ENCODE measurements around the gene EFCAB6. TPM values are rescaled to one million over a fixed set of nuclear protein-coding genes. Genes with fewer than 3 reads are reported as not detected.

The EFCAB6 gene
- polyA plus RNA-seq, 4 donors: 0.34 to 1.9 TPM; not detected in 2

- no peaks in the 10 kb centered on the region for H3K36me3 ChIP-seq (ENCODE audit: control insufficient read depth in 3 of 3, insufficient read depth in 2 of 3, low read depth in 1 of 3, low read length in 3 of 3)
- 29 to 44% (median 37%) methylated on average over 2 of the region's 2 CpGs for WGBS, 3 donors
These were observed 291.5 kb downstream of the EFCAB6 start for GRCh38 chr22:43520632-43521039.

GRCh38 chr22:43516996-43517635 is 295.0 kb downstream of the EFCAB6 start:
- FAIRE-seq (no peak), DNase-seq (no peak)
- no peaks in the 10 kb centered on the region for H3K4me1 ChIP-seq (ENCODE audit: control insufficient read depth in 3 of 3, insufficient read depth in 2 of 3, low read depth in 1 of 3, low read length in 2 of 3)
- no peaks in the 10 kb centered on the region for H3K9me3 ChIP-seq (ENCODE audit: control insufficient read depth in 2 of 2, insufficient read depth in 1 of 2, low read depth in 1 of 2, low read length in 1 of 2)
- no peaks in the 10 kb centered on the region for H3K36me3 ChIP-seq (ENCODE audit: control insufficient read depth in 3 of 3, insufficient read depth in 2 of 3, low read depth in 1 of 3, low read length in 3 of 3)
- no peaks in the 10 kb centered on the region for H3K27me3 ChIP-seq (ENCODE audit: control insufficient read depth in 3 of 3, insufficient read depth in 3 of 3, low read length in 3 of 3)
- 78 to 89% (median 87%) methylated on average over 14 of the region's 14 CpGs for WGBS, 3 donors
- no peak overlapping the region for H3K4me3 ChIP-seq (ENCODE audit: low read depth in 1 of 3, low read length in 3 of 3)
- no peak overlapping the region for H3K27ac ChIP-seq (ENCODE audit: low read depth in 1 of 3, low read length in 2 of 3)

More at GRCh38 chr22:43520632-43521039, 291.5 kb downstream of the EFCAB6 start:
- no peak for DNase-seq
- H3K27ac ChIP-seq (ENCODE audit: low read depth in 1 of 3, low read length in 2 of 3): no peak overlapping the region
- no peak for FAIRE-seq
- no peaks in the 10 kb centered on the region for H3K4me1 ChIP-seq (ENCODE audit: control insufficient read depth in 3 of 3, insufficient read depth in 2 of 3, low read depth in 1 of 3, low read length in 2 of 3)
- H3K4me3 ChIP-seq (ENCODE audit: low read depth in 1 of 3, low read length in 3 of 3): no peak overlapping the region
- H3K9me3 ChIP-seq (ENCODE audit: control insufficient read depth in 2 of 2, insufficient read depth in 1 of 2, low read depth in 1 of 2, low read length in 1 of 2): no peaks in the 10 kb centered on the region
- H3K27me3 ChIP-seq (ENCODE audit: control insufficient read depth in 3 of 3, insufficient read depth in 3 of 3, low read length in 3 of 3): no peaks in the 10 kb centered on the region

GRCh38 chr22:43516386-43516785 is 295.7 kb downstream of the EFCAB6 start:
- no peak for DNase-seq

GRCh38 chr22:43515902-43516301 is 296.2 kb downstream of the EFCAB6 start:
- no peak overlapping the region for H3K4me3 ChIP-seq (ENCODE audit: low read depth in 1 of 3, low read length in 3 of 3)
- no peaks in the 10 kb centered on the region for H3K4me1 ChIP-seq (ENCODE audit: control insufficient read depth in 3 of 3, insufficient read depth in 2 of 3, low read depth in 1 of 3, low read length in 2 of 3)
- DNase-seq (no peak), FAIRE-seq (no peak)
- WGBS, 3 donors: 50 to 65% (median 52%) methylated on average over 13 of the region's 13 CpGs
- H3K9me3 ChIP-seq (ENCODE audit: control insufficient read depth in 2 of 2, insufficient read depth in 1 of 2, low read depth in 1 of 2, low read length in 1 of 2): no peaks in the 10 kb centered on the region
- H3K27me3 ChIP-seq (ENCODE audit: control insufficient read depth in 3 of 3, insufficient read depth in 3 of 3, low read length in 3 of 3): no peaks in the 10 kb centered on the region
- no peaks in the 10 kb centered on the region for H3K36me3 ChIP-seq (ENCODE audit: control insufficient read depth in 3 of 3, insufficient read depth in 2 of 3, low read depth in 1 of 3, low read length in 3 of 3)
- H3K27ac ChIP-seq (ENCODE audit: low read depth in 1 of 3, low read length in 2 of 3): no peak overlapping the region

More at GRCh38 chr22:43516386-43516785, 295.7 kb downstream of the EFCAB6 start:
- H3K27ac ChIP-seq (ENCODE audit: low read depth in 1 of 3, low read length in 2 of 3): no peak overlapping the region
- 66 to 78% (median 68%) methylated on average over 14 of the region's 14 CpGs for WGBS, 3 donors
- no peak for FAIRE-seq
- no peak overlapping the region for H3K4me3 ChIP-seq (ENCODE audit: low read depth in 1 of 3, low read length in 3 of 3)
- no peaks in the 10 kb centered on the region for H3K36me3 ChIP-seq (ENCODE audit: control insufficient read depth in 3 of 3, insufficient read depth in 2 of 3, low read depth in 1 of 3, low read length in 3 of 3)
- no peaks in the 10 kb centered on the region for H3K4me1 ChIP-seq (ENCODE audit: control insufficient read depth in 3 of 3, insufficient read depth in 2 of 3, low read depth in 1 of 3, low read length in 2 of 3)
- H3K9me3 ChIP-seq (ENCODE audit: control insufficient read depth in 2 of 2, insufficient read depth in 1 of 2, low read depth in 1 of 2, low read length in 1 of 2): no peaks in the 10 kb centered on the region
- no peaks in the 10 kb centered on the region for H3K27me3 ChIP-seq (ENCODE audit: control insufficient read depth in 3 of 3, insufficient read depth in 3 of 3, low read length in 3 of 3)

- H3K27ac ChIP-seq (ENCODE audit: low read depth in 1 of 3, low read length in 2 of 3): no peak overlapping the region
- H3K4me1 ChIP-seq (ENCODE audit: control insufficient read depth in 3 of 3, insufficient read depth in 2 of 3, low read depth in 1 of 3, low read length in 2 of 3): no peaks in the 10 kb centered on the region
- FAIRE-seq (no peak), DNase-seq (no peak)
- H3K9me3 ChIP-seq (ENCODE audit: control insufficient read depth in 2 of 2, insufficient read depth in 1 of 2, low read depth in 1 of 2, low read length in 1 of 2): no peaks in the 10 kb centered on the region
- no peak overlapping the region for H3K4me3 ChIP-seq (ENCODE audit: low read depth in 1 of 3, low read length in 3 of 3)
- 73 to 84% (median 84%) methylated on average over 6 to 8 of the region's 8 CpGs for WGBS, 3 donors
- H3K27me3 ChIP-seq (ENCODE audit: control insufficient read depth in 3 of 3, insufficient read depth in 3 of 3, low read length in 3 of 3): no peaks in the 10 kb centered on the region
- no peaks in the 10 kb centered on the region for H3K36me3 ChIP-seq (ENCODE audit: control insufficient read depth in 3 of 3, insufficient read depth in 2 of 3, low read depth in 1 of 3, low read length in 3 of 3)
These were observed 296.7 kb downstream of the EFCAB6 start for GRCh38 chr22:43515411-43515810.

- Histone ChIP-seq H3K4me3 (ENCODE audit: low read depth in 1 of 3, low read length in 3 of 3) (no peak overlapping the region), H3K36me3 (ENCODE audit: control insufficient read depth in 3 of 3, insufficient read depth in 2 of 3, low read depth in 1 of 3, low read length in 3 of 3) (no peaks in the 10 kb centered on the region), H3K27me3 (ENCODE audit: control insufficient read depth in 3 of 3, insufficient read depth in 3 of 3, low read length in 3 of 3) (no peaks in the 10 kb centered on the region), H3K9me3 (ENCODE audit: control insufficient read depth in 2 of 2, insufficient read depth in 1 of 2, low read depth in 1 of 2, low read length in 1 of 2) (no peaks in the 10 kb centered on the region), H3K4me1 (ENCODE audit: control insufficient read depth in 3 of 3, insufficient read depth in 2 of 3, low read depth in 1 of 3, low read length in 2 of 3) (no peaks in the 10 kb centered on the region), H3K27ac (ENCODE audit: low read depth in 1 of 3, low read length in 2 of 3) (no peak overlapping the region)
- DNase-seq: no peak
- 79 to 83% (median 83%) methylated on average over 31 of the region's 31 CpGs for WGBS, 3 donors
- no peak for FAIRE-seq
These were observed 297.5 kb downstream of the EFCAB6 start for GRCh38 chr22:43514476-43515157.

GRCh38 chr22:43512279-43512678 is 299.8 kb downstream of the EFCAB6 start:
- H3K4me1 ChIP-seq (ENCODE audit: control insufficient read depth in 3 of 3, insufficient read depth in 2 of 3, low read depth in 1 of 3, low read length in 2 of 3): no peaks in the 10 kb centered on the region
- H3K4me3 ChIP-seq (ENCODE audit: low read depth in 1 of 3, low read length in 3 of 3): no peak overlapping the region
- FAIRE-seq: no peak
- 58 to 72% (median 71%) methylated on average over 8 of the region's 8 CpGs for WGBS, 3 donors
- no peak for DNase-seq
- no peaks in the 10 kb centered on the region for H3K9me3 ChIP-seq (ENCODE audit: control insufficient read depth in 2 of 2, insufficient read depth in 1 of 2, low read depth in 1 of 2, low read length in 1 of 2)
- no peak overlapping the region for H3K27ac ChIP-seq (ENCODE audit: low read depth in 1 of 3, low read length in 2 of 3)
- no peaks in the 10 kb centered on the region for H3K27me3 ChIP-seq (ENCODE audit: control insufficient read depth in 3 of 3, insufficient read depth in 3 of 3, low read length in 3 of 3)
- no peaks in the 10 kb centered on the region for H3K36me3 ChIP-seq (ENCODE audit: control insufficient read depth in 3 of 3, insufficient read depth in 2 of 3, low read depth in 1 of 3, low read length in 3 of 3)

GRCh38 chr22:43511276-43511910 is 300.7 kb downstream of the EFCAB6 start:
- WGBS, 3 donors: 77 to 83% (median 79%) methylated on average over 16 of the region's 16 CpGs
- FAIRE-seq (no peak), DNase-seq (no peak)
- H3K9me3 ChIP-seq (ENCODE audit: control insufficient read depth in 2 of 2, insufficient read depth in 1 of 2, low read depth in 1 of 2, low read length in 1 of 2): no peaks in the 10 kb centered on the region
- no peaks in the 10 kb centered on the region for H3K36me3 ChIP-seq (ENCODE audit: control insufficient read depth in 3 of 3, insufficient read depth in 2 of 3, low read depth in 1 of 3, low read length in 3 of 3)
- no peak overlapping the region for H3K4me3 ChIP-seq (ENCODE audit: low read depth in 1 of 3, low read length in 3 of 3)
- H3K4me1 ChIP-seq (ENCODE audit: control insufficient read depth in 3 of 3, insufficient read depth in 2 of 3, low read depth in 1 of 3, low read length in 2 of 3): no peaks in the 10 kb centered on the region
- H3K27me3 ChIP-seq (ENCODE audit: control insufficient read depth in 3 of 3, insufficient read depth in 3 of 3, low read length in 3 of 3): no peaks in the 10 kb centered on the region
- no peak overlapping the region for H3K27ac ChIP-seq (ENCODE audit: low read depth in 1 of 3, low read length in 2 of 3)
